Ovary (tissue), 3 donors: ENCODE data around the gene RPL18A.

Experiments
- CTCF ChIP-seq, 3 donors: fragments of 450-650 bp in 2 of 3; fragments of 200-600 bp in 1 of 3; IDR thresholded peaks; one replicate each; pipeline versions ENCODE4 v1.5.1 to v1.8.0; 2016 to 2022; ENCODE audit warnings: antibody characterized with exemption in 3 of 3, mild to moderate bottlenecking in 1 of 3
- POLR2A ChIP-seq: fragments of 450-650 bp; IDR thresholded peaks from one replicate; pipeline ENCODE4 v1.6.1; 2017; ENCODE audit warnings: antibody characterized with exemption, mild to moderate bottlenecking, moderate library complexity
- donor health status: DM: no; HTN: no; CAD: no.

GRCh38 chr19:17830567-17831418, 28.9 kb upstream of the RPL18A start:
- no peak for TF ChIP-seq CTCF (IDR thresholded peaks at IDR 0.05)
- peak; percentile 38 for TF ChIP-seq POLR2A
